Nephron (organoid): Measurements from ENCODE around the gene JAG1.
"Not testable (repeated sequence)": the region's sequence is repeated elsewhere in the genome, so short reads cannot be mapped to it uniquely, and the experiment has no call there.

Experiments used
- H3K27ac Mint-ChIP-seq, 3 experiments: 2 replicates each; pipeline ENCODE4 v1.8.0; 2020; ENCODE audit warnings: mixed read lengths in 3 of 3, mild to moderate bottlenecking in 2 of 3, moderate library complexity in 1 of 3
- H3K27me3 Mint-ChIP-seq: 2 replicates; pipeline ENCODE4 v1.8.0; 2021; ENCODE audit warnings: low read depth, mild to moderate bottlenecking, moderate library complexity, mixed read lengths
- H3K36me3 Mint-ChIP-seq: 2 replicates; pipeline ENCODE4 v1.8.0; 2020; ENCODE audit warnings: low read depth, mixed read lengths
- H3K4me1 Mint-ChIP-seq: 2 replicates; pipeline ENCODE4 v1.8.0; 2020; ENCODE audit warnings: mixed read lengths
- H3K4me3 Mint-ChIP-seq, 3 experiments: 2 replicates each; pipeline ENCODE4 v1.8.0; 2020; ENCODE audit warnings: mild to moderate bottlenecking in 3 of 3, mixed read lengths in 3 of 3, moderate library complexity in 2 of 3
- H3K9me3 Mint-ChIP-seq: 2 replicates; pipeline ENCODE4 v1.8.0; 2020; ENCODE audit warnings: mixed read lengths
- TF ChIP-seq, protein P1 (sequence below), 3 experiments: fragments of 200-600 bp; sonication (generic); IDR thresholded peaks; one replicate each; pipeline ENCODE4 v1.5.0; 2021; ENCODE audit warnings: antibody characterized with exemption in 3 of 3; ENCODE audit not compliant: unreplicated experiment in 3 of 3

Gene JAG1

DNA sequence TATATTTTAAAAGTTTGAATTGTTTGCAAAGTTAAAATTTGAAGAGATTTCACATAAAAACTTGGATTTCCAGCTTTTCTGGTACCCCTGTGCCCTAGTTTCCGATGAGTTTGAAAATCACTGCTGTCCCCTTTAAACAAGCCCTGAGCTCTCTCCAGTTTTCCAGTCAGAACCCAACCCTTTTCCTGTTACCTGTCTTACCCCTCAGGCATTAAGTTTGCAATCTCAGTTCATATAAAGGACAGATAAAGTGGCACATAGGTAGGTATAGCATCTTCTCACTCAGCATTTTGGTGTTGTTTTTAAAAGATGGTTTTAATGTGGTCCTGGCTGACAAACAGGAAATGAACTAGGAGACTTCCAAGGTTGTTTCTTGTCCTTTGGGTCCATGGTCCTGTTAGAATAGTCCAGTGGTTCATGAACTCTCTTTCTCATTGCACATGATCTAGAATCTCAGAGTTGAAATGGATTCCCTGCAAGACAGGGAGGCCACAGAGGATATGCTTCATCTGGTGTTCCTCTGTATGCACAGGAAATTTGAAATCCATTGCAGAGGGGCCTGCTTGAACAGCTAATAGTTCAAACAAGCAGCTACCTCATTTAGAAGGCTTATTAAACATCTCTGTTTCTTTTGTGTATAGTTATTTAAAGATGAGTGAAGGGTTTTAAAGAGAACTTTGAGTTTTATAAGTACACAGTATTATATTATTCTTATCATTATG lies 82.7 kb downstream of the JAG1 start:
- peak overlapping the region; percentile 12 to 19 (median 12) for H3K27ac Mint-ChIP-seq
- no peaks in the 10 kb centered on the region for H3K9me3 Mint-ChIP-seq
- peaks cover 6% of the 10 kb centered on the region for H3K27me3 Mint-ChIP-seq
- no peak overlapping the region for H3K4me3 Mint-ChIP-seq
- H3K36me3 Mint-ChIP-seq, result no peaks in the 10 kb centered on the region
- TF ChIP-seq, protein P1, sequence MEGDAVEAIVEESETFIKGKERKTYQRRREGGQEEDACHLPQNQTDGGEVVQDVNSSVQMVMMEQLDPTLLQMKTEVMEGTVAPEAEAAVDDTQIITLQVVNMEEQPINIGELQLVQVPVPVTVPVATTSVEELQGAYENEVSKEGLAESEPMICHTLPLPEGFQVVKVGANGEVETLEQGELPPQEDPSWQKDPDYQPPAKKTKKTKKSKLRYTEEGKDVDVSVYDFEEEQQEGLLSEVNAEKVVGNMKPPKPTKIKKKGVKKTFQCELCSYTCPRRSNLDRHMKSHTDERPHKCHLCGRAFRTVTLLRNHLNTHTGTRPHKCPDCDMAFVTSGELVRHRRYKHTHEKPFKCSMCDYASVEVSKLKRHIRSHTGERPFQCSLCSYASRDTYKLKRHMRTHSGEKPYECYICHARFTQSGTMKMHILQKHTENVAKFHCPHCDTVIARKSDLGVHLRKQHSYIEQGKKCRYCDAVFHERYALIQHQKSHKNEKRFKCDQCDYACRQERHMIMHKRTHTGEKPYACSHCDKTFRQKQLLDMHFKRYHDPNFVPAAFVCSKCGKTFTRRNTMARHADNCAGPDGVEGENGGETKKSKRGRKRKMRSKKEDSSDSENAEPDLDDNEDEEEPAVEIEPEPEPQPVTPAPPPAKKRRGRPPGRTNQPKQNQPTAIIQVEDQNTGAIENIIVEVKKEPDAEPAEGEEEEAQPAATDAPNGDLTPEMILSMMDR (IDR thresholded peaks at IDR 0.05; ENCODE audit: unreplicated experiment in 3 of 3), result no peak
- H3K4me1 Mint-ChIP-seq, result peaks cover 29% of the 10 kb centered on the region

DNA sequence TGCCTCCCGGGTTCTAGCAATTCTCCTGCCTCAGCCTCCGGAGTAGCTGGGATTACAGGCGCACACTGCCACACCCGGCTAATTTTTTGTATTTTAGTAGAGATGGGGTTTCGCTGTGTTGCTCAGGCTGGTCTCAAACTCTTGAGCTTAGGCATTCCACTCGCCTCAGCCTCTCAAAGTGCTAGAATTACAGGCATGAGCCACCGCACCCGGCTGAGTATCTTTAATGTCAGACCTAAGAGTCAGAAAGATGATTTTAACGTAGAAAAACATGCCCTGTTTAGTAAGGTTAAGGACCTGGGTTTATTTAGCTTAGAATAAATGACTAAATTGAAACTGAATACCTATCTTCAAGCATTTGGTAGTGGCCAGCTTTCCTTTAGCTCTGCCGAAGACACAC lies 83.4 kb downstream of the JAG1 start:
- H3K9me3 Mint-ChIP-seq, H3K36me3 Mint-ChIP-seq: not testable (repeated sequence)
- H3K4me1 Mint-ChIP-seq, result peaks cover 23% of the 10 kb centered on the region

More for the DNA sequence above, 83.4 kb downstream of the JAG1 start:
- peak overlapping the region in 1 of 3 experiments; percentile 12 for H3K27ac Mint-ChIP-seq
- not testable (repeated sequence) for H3K4me3 Mint-ChIP-seq, H3K27me3 Mint-ChIP-seq
